Posterior cingulate gyrus (tissue), 11 donors: ENCODE results near the gene ALG13.
A peak's percentile ranks its signal among the peaks of the same experiment; 100 is the strongest.
"Not testable (repeated sequence)": the region's sequence is repeated elsewhere in the genome, so short reads cannot be mapped to it uniquely, and the experiment has no call there.

ENCODE experiments used
- DNase-seq, 10 donors: peaks; one replicate each; pipeline versions ENCODE4 v3.0.0 to v3.0.0-alpha.2; 2020 to 2021; ENCODE audit warnings: mixed read lengths in 3 of 10
- intact Hi-C: fragments of 100-400 bp; cut with DNase I; formaldehyde crosslinking; loops from one replicate; pipeline ENCODE4 v1.15.1; 2023

ALG13 gene

GRCh38 chrX:111743316-111743715 lies 62.3 kb downstream of the ALG13 start:
- no peak for DNase-seq
- intact Hi-C loops: no loop called here

- intact Hi-C loops: no loop called here
- no peak for DNase-seq
Observed at GRCh38 chrX:111756486-111756885, 75.5 kb downstream of the ALG13 start.

- intact Hi-C loops: no loop called here
- DNase-seq: no peak
Observed at GRCh38 chrX:111759686-111760085, 78.7 kb downstream of the ALG13 start.

- intact Hi-C loops: no loop called here
- no peak for DNase-seq
Observed at GRCh38 chrX:111761578-111762135, 80.7 kb downstream of the ALG13 start.

- intact Hi-C loops: no loop called here
- DNase-seq: no peak
Observed at GRCh38 chrX:111778591-111778990, 97.6 kb downstream of the ALG13 start.

- intact Hi-C loops: no loop called here
- no peak for DNase-seq
Observed at GRCh38 chrX:111779582-111779981, 98.6 kb downstream of the ALG13 start.

- DNase-seq: peak in 3 of 10 donors; percentile 55 to 63 (median 58)
- intact Hi-C loops: no loop called here
Observed at GRCh38 chrX:111784667-111785066, 103.7 kb downstream of the ALG13 start.

GRCh38 chrX:111790054-111790453 lies 109.1 kb downstream of the ALG13 start:
- intact Hi-C loops, DNase-seq: not testable (repeated sequence)
